ENCODE results near the gene DGCR8. TPM values are rescaled to one million over a fixed set of nuclear protein-coding genes. Genes with fewer than 3 reads are reported as not detected.

Gene DGCR8
- total RNA-seq, 1 donor from 2014 or later = 29.0 TPM

DNA sequence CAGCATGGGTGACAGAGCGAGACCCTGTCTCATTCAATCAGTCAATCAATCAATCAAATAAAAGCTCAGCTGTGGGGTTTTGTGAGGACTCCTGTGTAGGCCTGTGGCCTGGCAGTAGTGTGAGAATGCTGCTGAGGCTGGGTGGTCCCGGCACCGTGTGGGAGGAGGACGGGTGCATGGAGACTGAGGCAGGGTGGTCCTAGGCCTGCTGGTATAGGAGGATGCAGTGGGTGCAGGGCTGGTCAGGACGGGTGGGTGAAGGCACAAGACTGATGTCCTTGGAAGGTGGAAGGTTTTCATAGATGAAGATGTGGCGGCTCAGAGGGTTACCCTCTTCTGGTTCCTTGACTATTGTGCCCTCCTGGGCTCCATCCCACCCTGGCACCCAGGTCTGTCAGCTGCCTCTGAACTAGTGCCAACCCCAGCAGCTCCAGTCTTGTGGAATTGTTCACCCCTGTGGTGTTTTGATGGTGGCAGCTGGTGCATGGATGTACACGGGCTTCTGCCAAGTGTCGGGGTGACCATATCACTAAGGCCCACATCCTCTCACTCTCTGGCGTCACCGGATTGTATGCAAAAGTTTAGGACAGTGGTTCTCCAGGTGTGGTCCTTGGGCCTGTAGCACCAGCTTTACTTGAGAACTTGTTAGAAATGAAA lies 35.4 kb upstream of the DGCR8 start:
- FAIRE-seq = no peak
- H3K27me3 ChIP-seq (ENCODE audit: insufficient read depth, low read length) = no peaks in the 10 kb centered on the region
- H3K9me3 ChIP-seq (ENCODE audit: insufficient read depth, low read depth, low read length) = no peaks in the 10 kb centered on the region
- peaks cover 5% of the 10 kb centered on the region for H4K20me1 ChIP-seq (ENCODE audit: insufficient read depth, low read length)
- Mint-ChIP-seq H3K4me1 (ENCODE audit: low read depth, unreplicated experiment) (no peaks in the 10 kb centered on the region), H3K36me3 (ENCODE audit: low read depth, unreplicated experiment) (peaks cover 40% of the 10 kb centered on the region), H3K9me3 (ENCODE audit: unreplicated experiment) (peaks cover under 1% of the 10 kb centered on the region), H3K4me3 (ENCODE audit: unreplicated experiment) (no peak overlapping the region), H3K27ac (ENCODE audit: unreplicated experiment) (no peak overlapping the region), H3K27me3 (ENCODE audit: low read depth, unreplicated experiment) (no peaks in the 10 kb centered on the region)
- H3K79me2 ChIP-seq (ENCODE audit: insufficient read depth, low read length) = no peaks in the 10 kb centered on the region
- no peak for TF ChIP-seq EZH2 (IDR thresholded peaks at IDR 0.05; ENCODE audit: insufficient read depth, low read length)
- TF ChIP-seq, protein P1, sequence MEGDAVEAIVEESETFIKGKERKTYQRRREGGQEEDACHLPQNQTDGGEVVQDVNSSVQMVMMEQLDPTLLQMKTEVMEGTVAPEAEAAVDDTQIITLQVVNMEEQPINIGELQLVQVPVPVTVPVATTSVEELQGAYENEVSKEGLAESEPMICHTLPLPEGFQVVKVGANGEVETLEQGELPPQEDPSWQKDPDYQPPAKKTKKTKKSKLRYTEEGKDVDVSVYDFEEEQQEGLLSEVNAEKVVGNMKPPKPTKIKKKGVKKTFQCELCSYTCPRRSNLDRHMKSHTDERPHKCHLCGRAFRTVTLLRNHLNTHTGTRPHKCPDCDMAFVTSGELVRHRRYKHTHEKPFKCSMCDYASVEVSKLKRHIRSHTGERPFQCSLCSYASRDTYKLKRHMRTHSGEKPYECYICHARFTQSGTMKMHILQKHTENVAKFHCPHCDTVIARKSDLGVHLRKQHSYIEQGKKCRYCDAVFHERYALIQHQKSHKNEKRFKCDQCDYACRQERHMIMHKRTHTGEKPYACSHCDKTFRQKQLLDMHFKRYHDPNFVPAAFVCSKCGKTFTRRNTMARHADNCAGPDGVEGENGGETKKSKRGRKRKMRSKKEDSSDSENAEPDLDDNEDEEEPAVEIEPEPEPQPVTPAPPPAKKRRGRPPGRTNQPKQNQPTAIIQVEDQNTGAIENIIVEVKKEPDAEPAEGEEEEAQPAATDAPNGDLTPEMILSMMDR (IDR thresholded peaks at IDR 0.05; ENCODE audit: insufficient read depth, low read depth, low read length) = no peak
- no peak overlapping the region for H3K4me3 ChIP-seq (ENCODE audit: insufficient read depth, low read depth, low read length)
- H3K9ac ChIP-seq (ENCODE audit: low read length) = no peak overlapping the region
- no peaks in the 10 kb centered on the region for H3K4me1 ChIP-seq (ENCODE audit: insufficient read depth, low read length)
- DNase-seq (ENCODE audit: low read depth) = no peak
- H2AFZ ChIP-seq (ENCODE audit: low read depth, low read length) = no peak overlapping the region
- H3K36me3 ChIP-seq (ENCODE audit: insufficient read depth, low read length) = peaks cover 3% of the 10 kb centered on the region
- H3K27ac ChIP-seq (ENCODE audit: low read depth, low read length) = no peak overlapping the region
- H3K4me2 ChIP-seq (ENCODE audit: low read length) = no peak overlapping the region

DNA sequence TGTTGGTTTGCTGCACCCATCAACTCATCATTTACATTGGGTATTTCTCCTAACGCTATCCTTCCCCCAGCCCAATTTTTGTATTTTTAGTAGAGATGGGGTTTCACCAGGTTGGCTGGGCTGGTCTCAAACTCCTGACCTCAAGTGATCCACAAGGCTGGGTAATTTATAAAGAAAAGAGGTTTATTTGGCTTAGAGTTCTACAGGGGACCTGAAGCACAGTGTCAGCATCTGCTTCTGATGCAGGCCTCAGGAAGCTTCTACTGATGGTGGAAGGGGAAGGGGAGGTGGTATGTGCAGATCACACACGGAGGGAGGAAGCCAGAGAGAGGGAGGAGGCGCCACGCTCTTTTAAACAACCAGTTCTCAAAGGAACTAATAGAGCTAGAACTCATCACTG lies 33.3 kb upstream of the DGCR8 start:
- H3K27ac Mint-ChIP-seq (ENCODE audit: unreplicated experiment) = no peak overlapping the region

DNA sequence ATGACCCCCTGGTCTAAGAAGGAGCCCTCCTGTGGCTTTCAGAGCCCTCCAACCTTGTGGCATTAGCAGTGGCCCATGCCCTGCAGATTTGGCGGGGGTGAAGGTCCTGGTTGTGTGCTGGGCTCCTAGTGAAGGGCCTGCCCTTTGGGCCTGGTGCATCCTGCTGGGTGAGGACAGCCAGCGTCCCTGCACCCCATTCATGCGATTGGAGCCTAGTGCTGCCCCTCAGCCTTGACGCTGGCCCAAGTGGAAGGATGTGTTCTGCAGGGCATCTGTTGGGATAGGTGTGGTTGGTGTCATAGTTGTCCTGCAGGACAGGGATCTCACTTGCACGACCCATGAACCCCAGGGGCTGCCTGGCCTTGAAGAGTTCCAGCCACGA lies 28.1 kb upstream of the DGCR8 start:
- H3K9me3 Mint-ChIP-seq (ENCODE audit: unreplicated experiment) = peaks cover 2% of the 10 kb centered on the region
- FAIRE-seq (no peak), DNase-seq (ENCODE audit: low read depth) (no peak)
- peaks cover under 1% of the 10 kb centered on the region for H3K36me3 ChIP-seq (ENCODE audit: insufficient read depth, low read length)
- no peaks in the 10 kb centered on the region for H3K27me3 ChIP-seq (ENCODE audit: insufficient read depth, low read length)
- no peak overlapping the region for H3K27ac Mint-ChIP-seq (ENCODE audit: unreplicated experiment)
- H3K9me3 ChIP-seq (ENCODE audit: insufficient read depth, low read depth, low read length) = no peaks in the 10 kb centered on the region
- no peak overlapping the region for H2AFZ ChIP-seq (ENCODE audit: low read depth, low read length)
- peaks cover 29% of the 10 kb centered on the region for H3K36me3 Mint-ChIP-seq (ENCODE audit: low read depth, unreplicated experiment)
- no peak overlapping the region for H3K4me3 ChIP-seq (ENCODE audit: insufficient read depth, low read depth, low read length)
- H3K4me1 Mint-ChIP-seq (ENCODE audit: low read depth, unreplicated experiment) = no peaks in the 10 kb centered on the region
- H3K4me1 ChIP-seq (ENCODE audit: insufficient read depth, low read length) = no peaks in the 10 kb centered on the region
- no peak overlapping the region for H3K9ac ChIP-seq (ENCODE audit: low read length)
- no peak overlapping the region for H3K27ac ChIP-seq (ENCODE audit: low read depth, low read length)
- no peaks in the 10 kb centered on the region for H3K27me3 Mint-ChIP-seq (ENCODE audit: low read depth, unreplicated experiment)
- no peak overlapping the region for H3K4me3 Mint-ChIP-seq (ENCODE audit: unreplicated experiment)
- H4K20me1 ChIP-seq (ENCODE audit: insufficient read depth, low read length) = no peaks in the 10 kb centered on the region
- H3K4me2 ChIP-seq (ENCODE audit: low read length) = no peak overlapping the region
- H3K79me2 ChIP-seq (ENCODE audit: insufficient read depth, low read length) = no peaks in the 10 kb centered on the region
- TF ChIP-seq, protein P1 (IDR thresholded peaks at IDR 0.05; ENCODE audit: insufficient read depth, low read depth, low read length) = no peak
- no peak for TF ChIP-seq EZH2 (IDR thresholded peaks at IDR 0.05; ENCODE audit: insufficient read depth, low read length)

More for the DNA sequence above, 33.3 kb upstream of the DGCR8 start:
- no peaks in the 10 kb centered on the region for H3K27me3 Mint-ChIP-seq (ENCODE audit: low read depth, unreplicated experiment)
- H3K36me3 ChIP-seq (ENCODE audit: insufficient read depth, low read length) = peaks cover 3% of the 10 kb centered on the region
- H3K9ac ChIP-seq (ENCODE audit: low read length) = no peak overlapping the region
- no peaks in the 10 kb centered on the region for H3K4me1 ChIP-seq (ENCODE audit: insufficient read depth, low read length)
- no peak overlapping the region for H2AFZ ChIP-seq (ENCODE audit: low read depth, low read length)
- peaks cover 35% of the 10 kb centered on the region for H3K36me3 Mint-ChIP-seq (ENCODE audit: low read depth, unreplicated experiment)
- TF ChIP-seq, protein P1 (IDR thresholded peaks at IDR 0.05; ENCODE audit: insufficient read depth, low read depth, low read length) = no peak
- TF ChIP-seq EZH2 (IDR thresholded peaks at IDR 0.05; ENCODE audit: insufficient read depth, low read length) = no peak
- H3K4me3 Mint-ChIP-seq (ENCODE audit: unreplicated experiment) = no peak overlapping the region
- no peaks in the 10 kb centered on the region for H3K9me3 ChIP-seq (ENCODE audit: insufficient read depth, low read depth, low read length)
- DNase-seq (ENCODE audit: low read depth) = no peak
- no peaks in the 10 kb centered on the region for H3K79me2 ChIP-seq (ENCODE audit: insufficient read depth, low read length)
- FAIRE-seq = no peak
- no peak overlapping the region for H3K4me3 ChIP-seq (ENCODE audit: insufficient read depth, low read depth, low read length)
- H3K4me1 Mint-ChIP-seq (ENCODE audit: low read depth, unreplicated experiment) = no peaks in the 10 kb centered on the region
- no peak overlapping the region for H3K4me2 ChIP-seq (ENCODE audit: low read length)
- H3K9me3 Mint-ChIP-seq (ENCODE audit: unreplicated experiment) = peaks cover 2% of the 10 kb centered on the region
- H4K20me1 ChIP-seq (ENCODE audit: insufficient read depth, low read length) = peaks cover 5% of the 10 kb centered on the region
- no peak overlapping the region for H3K27ac ChIP-seq (ENCODE audit: low read depth, low read length)
- no peaks in the 10 kb centered on the region for H3K27me3 ChIP-seq (ENCODE audit: insufficient read depth, low read length)

Data from astrocyte (in vitro differentiated cells and primary cell).